ENCODE measurements around the gene MMP17. TPM values are rescaled to one million over a fixed set of nuclear protein-coding genes. Genes with fewer than 3 reads are reported as not detected.

Gene MMP17
- total and polyA plus RNA-seq, 8 donors: 0.46 to 3.1 (median 2.1) TPM; not detected in 2

- Histone ChIP-seq H3K9me3 (no peaks in the 10 kb centered on the region), H3K4me1 (peaks cover 35 to 55% (median 46%) of the 10 kb centered on the region in 4 donors), H3K36me3 (no peaks in the 10 kb centered on the region), H3K4me3 (peak overlapping the region; percentile 43 to 59 (median 54)), H3K27me3 (peaks cover 13 to 94% (median 62%) of the 10 kb centered on the region in 3 donors), H3K27ac (peak overlapping the region in 2 of 5 donors; percentile 46 to 76)
- TF ChIP-seq EP300 (IDR thresholded peaks at IDR 0.05) (no peak), POLR2AphosphoS5 (IDR thresholded peaks at IDR 0.05) (no peak), CTCF (IDR thresholded peaks at IDR 0.05) (no peak)
- 6 to 15% (median 6%) methylated on average over 15 to 27 of the region's 27 CpGs for WGBS, 5 donors
- peak in 1 of 2 donors; percentile 48 for DNase-seq
- intact Hi-C loops (cut with DNase I; ENCODE audit: low total_unique reads): no loop called here
These were observed 1.2 kb downstream of the MMP17 start for GRCh38 chr12:131829356-131829747.

- no peak for DNase-seq
- TF ChIP-seq POLR2AphosphoS5 (IDR thresholded peaks at IDR 0.05) (no peak), POLR2A (IDR thresholded peaks at IDR 0.05) (no peak), EP300 (IDR thresholded peaks at IDR 0.05) (no peak), CTCF (IDR thresholded peaks at IDR 0.05) (no peak)
- peak overlapping the region in 3 of 5 donors; percentile 62 to 76 (median 74) for H3K27ac ChIP-seq
- no peaks in the 10 kb centered on the region for H3K36me3 ChIP-seq
- H3K9me3 ChIP-seq: no peaks in the 10 kb centered on the region
- intact Hi-C loops (cut with DNase I; ENCODE audit: low total_unique reads): no loop called here
- H3K4me1 ChIP-seq: peaks cover 35 to 59% (median 48%) of the 10 kb centered on the region in 4 donors
- peak overlapping the region; percentile 43 to 59 (median 54) for H3K4me3 ChIP-seq
- peaks cover 13 to 95% (median 67%) of the 10 kb centered on the region in 3 donors for H3K27me3 ChIP-seq
- WGBS, 5 donors: 6 to 15% (median 13%) methylated on average over 12 to 28 of the region's 28 CpGs
These were observed 1.7 kb downstream of the MMP17 start for GRCh38 chr12:131829791-131830334.

GRCh38 chr12:131830335-131830913 is 2.2 kb downstream of the MMP17 start:
- DNase-seq: peak; percentile 59 to 91
- H3K9me3 ChIP-seq: no peaks in the 10 kb centered on the region
- intact Hi-C loops (cut with DNase I; ENCODE audit: low total_unique reads): no loop called here
- H3K4me1 ChIP-seq: peaks cover 35 to 59% (median 51%) of the 10 kb centered on the region in 4 donors
- H3K4me3 ChIP-seq: peak overlapping the region; percentile 43 to 59 (median 54)
- H3K27ac ChIP-seq: peak overlapping the region in 4 of 5 donors; percentile 33 to 76 (median 68)
- peak in 3 of 7 experiments; percentile 15 to 41 (median 17) for TF ChIP-seq CTCF (IDR thresholded peaks at IDR 0.05)
- TF ChIP-seq EP300 (IDR thresholded peaks at IDR 0.05): no peak
- peak in 2 of 3 donors; percentile 4 to 53 for TF ChIP-seq POLR2AphosphoS5 (IDR thresholded peaks at IDR 0.05)
- H3K36me3 ChIP-seq: no peaks in the 10 kb centered on the region
- 0 to 2% (median 0%) methylated on average over 8 to 50 of the region's 50 CpGs for WGBS, 5 donors
- H3K27me3 ChIP-seq: peaks cover 13 to 95% (median 72%) of the 10 kb centered on the region in 3 donors

GRCh38 chr12:131830914-131831571 is 2.9 kb downstream of the MMP17 start:
- Histone ChIP-seq H3K27ac (peak overlapping the region; percentile 30 to 76 (median 62)), H3K36me3 (no peaks in the 10 kb centered on the region), H3K9me3 (no peaks in the 10 kb centered on the region), H3K4me1 (peaks cover 35 to 59% (median 52%) of the 10 kb centered on the region in 4 donors), H3K27me3 (peaks cover 13 to 95% (median 72%) of the 10 kb centered on the region in 3 donors), H3K4me3 (peak overlapping the region; percentile 43 to 59 (median 54))
- 3 to 6% (median 6%) methylated on average over 21 to 33 of the region's 33 CpGs for WGBS, 5 donors
- intact Hi-C loops (cut with DNase I; ENCODE audit: low total_unique reads): no loop called here
- TF ChIP-seq EP300 (IDR thresholded peaks at IDR 0.05) (no peak), POLR2AphosphoS5 (IDR thresholded peaks at IDR 0.05) (no peak), POLR2A (IDR thresholded peaks at IDR 0.05) (no peak), CTCF (IDR thresholded peaks at IDR 0.05) (no peak)
- DNase-seq: peak in 1 of 2 donors; percentile 49
